ENCODE results near the gene SH3BP2.

SH3BP2 gene

GRCh38 chr4:2805712-2806389 is 13.0 kb downstream of the SH3BP2 start:
- Mint-ChIP-seq H3K27ac (ENCODE audit: low read depth) (no peak overlapping the region), H3K27me3 (no peaks in the 10 kb centered on the region), H3K4me3 (no peak overlapping the region), H3K36me3 (ENCODE audit: insufficient read depth) (peaks cover 2% of the 10 kb centered on the region), H3K4me1 (peaks cover 12% of the 10 kb centered on the region), H3K9me3 (no peaks in the 10 kb centered on the region)
- ATAC-seq (replicated peaks; ENCODE audit: extremely low read depth, poor library complexity, severe bottlenecking) (no peak), DNase-seq (ENCODE audit: low spot score in 2 of 2) (no peak)

- Mint-ChIP-seq H3K36me3 (ENCODE audit: insufficient read depth) (peaks cover 2% of the 10 kb centered on the region), H3K27me3 (no peaks in the 10 kb centered on the region), H3K9me3 (no peaks in the 10 kb centered on the region), H3K4me1 (peaks cover 17% of the 10 kb centered on the region), H3K27ac (ENCODE audit: low read depth) (peak overlapping the region; percentile 42), H3K4me3 (no peak overlapping the region)
- DNase-seq (ENCODE audit: low spot score in 2 of 2) (no peak), ATAC-seq (replicated peaks; ENCODE audit: extremely low read depth, poor library complexity, severe bottlenecking) (no peak)
These were observed 13.8 kb downstream of the SH3BP2 start for GRCh38 chr4:2806390-2807355.

GRCh38 chr4:2807571-2807970 is 14.7 kb downstream of the SH3BP2 start:
- Mint-ChIP-seq H3K36me3 (ENCODE audit: insufficient read depth) (peaks cover 10% of the 10 kb centered on the region), H3K4me1 (peaks cover 23% of the 10 kb centered on the region), H3K9me3 (no peaks in the 10 kb centered on the region), H3K4me3 (no peak overlapping the region), H3K27me3 (no peaks in the 10 kb centered on the region), H3K27ac (ENCODE audit: low read depth) (no peak overlapping the region)
- ATAC-seq (replicated peaks; ENCODE audit: extremely low read depth, poor library complexity, severe bottlenecking), result no peak
- no peak for DNase-seq (ENCODE audit: low spot score in 2 of 2)

GRCh38 chr4:2808001-2808400 is 15.1 kb downstream of the SH3BP2 start:
- Mint-ChIP-seq H3K36me3 (ENCODE audit: insufficient read depth) (peaks cover 10% of the 10 kb centered on the region), H3K27me3 (no peaks in the 10 kb centered on the region)

GRCh38 chr4:2809610-2810180 is 16.8 kb downstream of the SH3BP2 start:
- H3K27me3 Mint-ChIP-seq, result no peaks in the 10 kb centered on the region
- peaks cover 43% of the 10 kb centered on the region for H3K4me1 Mint-ChIP-seq
- no peaks in the 10 kb centered on the region for H3K9me3 Mint-ChIP-seq
- H3K27ac Mint-ChIP-seq (ENCODE audit: low read depth), result peak overlapping the region; percentile 55
- ATAC-seq (replicated peaks; ENCODE audit: extremely low read depth, poor library complexity, severe bottlenecking), result no peak
- H3K36me3 Mint-ChIP-seq (ENCODE audit: insufficient read depth), result peaks cover 10% of the 10 kb centered on the region
- no peak for DNase-seq (ENCODE audit: low spot score in 2 of 2)
- no peak overlapping the region for H3K4me3 Mint-ChIP-seq

More at GRCh38 chr4:2808001-2808400, 15.1 kb downstream of the SH3BP2 start:
- ATAC-seq (replicated peaks; ENCODE audit: extremely low read depth, poor library complexity, severe bottlenecking) (no peak), DNase-seq (ENCODE audit: low spot score in 2 of 2) (no peak)
- Mint-ChIP-seq H3K9me3 (no peaks in the 10 kb centered on the region), H3K27ac (ENCODE audit: low read depth) (no peak overlapping the region), H3K4me1 (peaks cover 27% of the 10 kb centered on the region), H3K4me3 (no peak overlapping the region)

GRCh38 chr4:2810388-2810787 is 17.5 kb downstream of the SH3BP2 start:
- no peak for ATAC-seq (replicated peaks; ENCODE audit: extremely low read depth, poor library complexity, severe bottlenecking)
- H3K27ac Mint-ChIP-seq (ENCODE audit: low read depth), result no peak overlapping the region
- no peaks in the 10 kb centered on the region for H3K27me3 Mint-ChIP-seq
- no peaks in the 10 kb centered on the region for H3K9me3 Mint-ChIP-seq
- H3K4me3 Mint-ChIP-seq, result no peak overlapping the region
- H3K36me3 Mint-ChIP-seq (ENCODE audit: insufficient read depth), result peaks cover 11% of the 10 kb centered on the region
- DNase-seq (ENCODE audit: low spot score in 2 of 2), result no peak
- peaks cover 50% of the 10 kb centered on the region for H3K4me1 Mint-ChIP-seq

GRCh38 chr4:2811830-2812611 is 19.1 kb downstream of the SH3BP2 start:
- Mint-ChIP-seq H3K27me3 (no peaks in the 10 kb centered on the region), H3K9me3 (no peaks in the 10 kb centered on the region), H3K27ac (ENCODE audit: low read depth) (peak overlapping the region; percentile 98), H3K36me3 (ENCODE audit: insufficient read depth) (peaks cover 20% of the 10 kb centered on the region), H3K4me3 (peak overlapping the region; percentile 98), H3K4me1 (peaks cover 59% of the 10 kb centered on the region)
- ATAC-seq (replicated peaks; ENCODE audit: extremely low read depth, poor library complexity, severe bottlenecking) (peak; percentile 59), DNase-seq (ENCODE audit: low spot score in 2 of 2) (peak; percentile 44 to 46)

GRCh38 chr4:2812612-2813354 is 19.9 kb downstream of the SH3BP2 start:
- H3K27ac Mint-ChIP-seq (ENCODE audit: low read depth), result peak overlapping the region; percentile 98
- H3K36me3 Mint-ChIP-seq (ENCODE audit: insufficient read depth), result peaks cover 22% of the 10 kb centered on the region
- no peak for DNase-seq (ENCODE audit: low spot score in 2 of 2)
- no peaks in the 10 kb centered on the region for H3K27me3 Mint-ChIP-seq
- peak overlapping the region; percentile 98 for H3K4me3 Mint-ChIP-seq
- peaks cover 63% of the 10 kb centered on the region for H3K4me1 Mint-ChIP-seq
- peak; percentile 1 for ATAC-seq (replicated peaks; ENCODE audit: extremely low read depth, poor library complexity, severe bottlenecking)
- no peaks in the 10 kb centered on the region for H3K9me3 Mint-ChIP-seq

- H3K4me1 Mint-ChIP-seq, result peaks cover 63% of the 10 kb centered on the region
- H3K4me3 Mint-ChIP-seq, result peak overlapping the region; percentile 98
- DNase-seq (ENCODE audit: low spot score in 2 of 2) (no peak), ATAC-seq (replicated peaks; ENCODE audit: extremely low read depth, poor library complexity, severe bottlenecking) (peak; percentile 29)
- peak overlapping the region; percentile 98 for H3K27ac Mint-ChIP-seq (ENCODE audit: low read depth)
- peaks cover 21% of the 10 kb centered on the region for H3K36me3 Mint-ChIP-seq (ENCODE audit: insufficient read depth)
- no peaks in the 10 kb centered on the region for H3K9me3 Mint-ChIP-seq
- H3K27me3 Mint-ChIP-seq, result no peaks in the 10 kb centered on the region
These were observed 20.8 kb downstream of the SH3BP2 start for GRCh38 chr4:2813446-2814405.

- Mint-ChIP-seq H3K4me1 (peaks cover 69% of the 10 kb centered on the region), H3K4me3 (peak overlapping the region; percentile 98), H3K36me3 (ENCODE audit: insufficient read depth) (peaks cover 21% of the 10 kb centered on the region), H3K27ac (ENCODE audit: low read depth) (peak overlapping the region; percentile 85), H3K9me3 (no peaks in the 10 kb centered on the region), H3K27me3 (no peaks in the 10 kb centered on the region)
- DNase-seq (ENCODE audit: low spot score in 2 of 2), result peak in 1 of 2 donors; percentile 49
- ATAC-seq (replicated peaks; ENCODE audit: extremely low read depth, poor library complexity, severe bottlenecking), result peak; percentile 59
These were observed 21.9 kb downstream of the SH3BP2 start for GRCh38 chr4:2814627-2815270.
